ENCODE results near the gene KCNMB2. TPM values are rescaled to one million over a fixed set of nuclear protein-coding genes. Genes with fewer than 3 reads are reported as not detected.

Gene KCNMB2
- total RNA-seq, 1 donor from 2014 or later: not detected

DNA sequence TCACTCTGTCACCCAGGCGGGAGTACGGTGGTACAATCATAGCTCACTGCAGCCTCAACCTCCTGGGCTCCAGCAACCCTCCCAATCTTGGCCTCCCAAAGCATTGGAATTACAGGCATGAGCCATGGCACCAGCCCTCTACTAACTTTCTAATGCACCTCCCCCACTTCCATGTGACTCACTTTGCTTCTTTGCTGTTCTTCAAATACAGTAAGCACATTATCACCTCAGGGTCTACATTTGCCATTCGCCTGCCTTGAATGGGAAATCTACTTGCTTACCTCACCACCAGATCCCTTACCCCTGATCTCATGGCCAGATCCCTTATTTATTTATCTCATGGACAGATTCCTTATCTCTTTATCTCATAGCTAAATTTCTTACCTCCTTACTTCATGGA lies 235.3 kb downstream of the KCNMB2 start:
- H3K9me3 ChIP-seq: no peaks in the 10 kb centered on the region
- TF ChIP-seq, protein P1, sequence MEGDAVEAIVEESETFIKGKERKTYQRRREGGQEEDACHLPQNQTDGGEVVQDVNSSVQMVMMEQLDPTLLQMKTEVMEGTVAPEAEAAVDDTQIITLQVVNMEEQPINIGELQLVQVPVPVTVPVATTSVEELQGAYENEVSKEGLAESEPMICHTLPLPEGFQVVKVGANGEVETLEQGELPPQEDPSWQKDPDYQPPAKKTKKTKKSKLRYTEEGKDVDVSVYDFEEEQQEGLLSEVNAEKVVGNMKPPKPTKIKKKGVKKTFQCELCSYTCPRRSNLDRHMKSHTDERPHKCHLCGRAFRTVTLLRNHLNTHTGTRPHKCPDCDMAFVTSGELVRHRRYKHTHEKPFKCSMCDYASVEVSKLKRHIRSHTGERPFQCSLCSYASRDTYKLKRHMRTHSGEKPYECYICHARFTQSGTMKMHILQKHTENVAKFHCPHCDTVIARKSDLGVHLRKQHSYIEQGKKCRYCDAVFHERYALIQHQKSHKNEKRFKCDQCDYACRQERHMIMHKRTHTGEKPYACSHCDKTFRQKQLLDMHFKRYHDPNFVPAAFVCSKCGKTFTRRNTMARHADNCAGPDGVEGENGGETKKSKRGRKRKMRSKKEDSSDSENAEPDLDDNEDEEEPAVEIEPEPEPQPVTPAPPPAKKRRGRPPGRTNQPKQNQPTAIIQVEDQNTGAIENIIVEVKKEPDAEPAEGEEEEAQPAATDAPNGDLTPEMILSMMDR (IDR thresholded peaks at IDR 0.05): no peak

GRCh38 chr3:178772746-178773145 lies 236.5 kb downstream of the KCNMB2 start:
- Histone ChIP-seq H3K36me3 (no peaks in the 10 kb centered on the region), H3K9me3 (no peaks in the 10 kb centered on the region), H3K4me3 (no peak overlapping the region), H3K27ac (no peak overlapping the region), H3K4me1 (no peaks in the 10 kb centered on the region), H3K27me3 (no peaks in the 10 kb centered on the region)
- intact Hi-C loops (cut with DNase I): no loop called here
- TF ChIP-seq, protein P1 (IDR thresholded peaks at IDR 0.05): no peak
- no peak for DNase-seq (ENCODE audit: low spot score in 2 of 2)

More for the DNA sequence above, 235.3 kb downstream of the KCNMB2 start:
- H3K4me3 ChIP-seq: no peak overlapping the region
- no peaks in the 10 kb centered on the region for H3K36me3 ChIP-seq
- H3K27ac ChIP-seq: no peak overlapping the region
- H3K4me1 ChIP-seq: no peaks in the 10 kb centered on the region
- H3K27me3 ChIP-seq: no peaks in the 10 kb centered on the region
- intact Hi-C loops (cut with DNase I): no loop called here
- DNase-seq (ENCODE audit: low spot score in 2 of 2): no peak

DNA sequence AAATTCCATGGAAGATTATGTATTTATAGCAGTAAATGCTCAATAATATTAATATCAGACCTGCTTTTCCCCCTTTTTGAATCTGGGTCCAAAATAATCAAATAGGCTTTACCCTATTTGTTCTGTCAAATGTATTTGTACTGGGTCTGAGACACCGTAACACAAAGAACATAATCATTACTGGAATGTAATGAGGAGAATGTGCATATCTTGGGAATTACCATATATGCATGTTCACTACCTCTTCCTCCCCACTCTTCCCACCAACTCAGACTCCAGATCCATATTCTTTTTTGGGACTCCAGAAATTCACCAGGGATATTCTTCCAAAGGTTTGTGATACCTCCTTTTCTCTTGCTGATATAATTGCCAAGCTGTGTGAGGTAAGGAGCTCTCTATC lies 237.1 kb downstream of the KCNMB2 start:
- no peaks in the 10 kb centered on the region for H3K4me1 ChIP-seq
- no peak for DNase-seq (ENCODE audit: low spot score in 2 of 2)
- H3K27me3 ChIP-seq: no peaks in the 10 kb centered on the region
- TF ChIP-seq, protein P1 (IDR thresholded peaks at IDR 0.05): no peak
- no peaks in the 10 kb centered on the region for H3K9me3 ChIP-seq
- no peak overlapping the region for H3K4me3 ChIP-seq
- H3K27ac ChIP-seq: no peak overlapping the region
- H3K36me3 ChIP-seq: no peaks in the 10 kb centered on the region
- intact Hi-C loops (cut with DNase I): no loop called here

DNA sequence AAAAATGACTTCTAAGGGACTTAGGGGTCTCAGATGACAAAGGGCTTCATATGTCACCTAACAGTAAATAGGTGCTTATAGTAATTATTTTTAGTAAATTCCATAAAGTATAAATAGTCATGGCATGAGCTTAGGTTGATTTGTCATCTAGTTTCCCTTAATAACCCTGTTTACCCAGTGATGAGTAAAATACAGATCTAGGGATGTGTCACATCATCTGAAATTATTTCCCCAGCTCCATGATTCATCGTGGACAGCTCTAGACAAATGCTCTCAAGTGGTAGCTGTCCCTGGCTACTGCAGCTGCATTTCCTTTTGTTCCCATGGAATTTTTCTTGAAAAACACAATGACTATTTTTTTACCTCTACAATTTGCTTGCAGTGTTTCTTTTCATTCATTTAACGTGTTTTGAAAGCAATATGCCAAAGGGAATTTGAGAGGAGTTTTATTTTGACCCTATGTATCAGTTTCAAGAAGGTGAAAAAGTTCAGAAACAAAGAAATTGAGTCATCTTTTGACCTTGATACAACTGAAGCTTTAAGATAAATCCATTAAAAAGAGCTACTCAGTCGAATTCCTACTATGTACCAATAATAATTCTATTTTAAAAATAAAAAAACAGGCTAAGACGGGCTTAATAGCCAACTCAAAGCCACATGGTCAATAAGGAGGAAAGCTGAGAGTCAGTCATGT lies 241.6 kb downstream of the KCNMB2 start:
- H3K36me3 ChIP-seq: no peaks in the 10 kb centered on the region
- TF ChIP-seq, protein P1 (IDR thresholded peaks at IDR 0.05): no peak

GRCh38 chr3:178778589-178778988 lies 242.4 kb downstream of the KCNMB2 start:
- Histone ChIP-seq H3K27me3 (no peaks in the 10 kb centered on the region), H3K27ac (no peak overlapping the region), H3K36me3 (no peaks in the 10 kb centered on the region), H3K9me3 (no peaks in the 10 kb centered on the region), H3K4me1 (no peaks in the 10 kb centered on the region), H3K4me3 (no peak overlapping the region)
- DNase-seq (ENCODE audit: low spot score in 2 of 2): no peak
- TF ChIP-seq, protein P1 (IDR thresholded peaks at IDR 0.05): no peak
- intact Hi-C loops (cut with DNase I): no loop called here

More for the DNA sequence above, 241.6 kb downstream of the KCNMB2 start:
- DNase-seq (ENCODE audit: low spot score in 2 of 2): no peak
- no peaks in the 10 kb centered on the region for H3K27me3 ChIP-seq
- no peak overlapping the region for H3K4me3 ChIP-seq
- no peaks in the 10 kb centered on the region for H3K9me3 ChIP-seq
- intact Hi-C loops (cut with DNase I): no loop called here
- H3K4me1 ChIP-seq: no peaks in the 10 kb centered on the region
- H3K27ac ChIP-seq: no peak overlapping the region

Data from ascending aorta (tissue), 2 donors.